ENCODE data around the gene TASP1.

DNA sequence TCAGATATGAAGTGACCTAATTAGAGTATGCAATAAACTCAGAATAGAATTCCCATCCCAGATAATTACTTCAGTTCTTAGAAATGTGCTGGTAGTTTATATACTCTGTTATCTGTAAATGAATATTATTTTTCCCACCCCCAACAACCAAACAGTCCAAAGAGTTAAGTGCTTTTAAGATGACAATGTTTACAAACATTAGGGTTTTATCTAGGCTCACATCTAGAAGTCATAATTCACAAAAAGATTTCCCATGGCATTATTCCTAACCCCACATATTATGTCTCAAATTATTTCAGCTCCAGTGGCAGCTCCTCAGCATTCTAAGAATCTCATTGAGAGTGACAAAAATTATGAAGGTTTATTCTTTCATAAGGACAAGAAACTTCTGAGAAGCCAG is 120.9 kb downstream of the TASP1 start:
- TF ChIP-seq, protein P1, sequence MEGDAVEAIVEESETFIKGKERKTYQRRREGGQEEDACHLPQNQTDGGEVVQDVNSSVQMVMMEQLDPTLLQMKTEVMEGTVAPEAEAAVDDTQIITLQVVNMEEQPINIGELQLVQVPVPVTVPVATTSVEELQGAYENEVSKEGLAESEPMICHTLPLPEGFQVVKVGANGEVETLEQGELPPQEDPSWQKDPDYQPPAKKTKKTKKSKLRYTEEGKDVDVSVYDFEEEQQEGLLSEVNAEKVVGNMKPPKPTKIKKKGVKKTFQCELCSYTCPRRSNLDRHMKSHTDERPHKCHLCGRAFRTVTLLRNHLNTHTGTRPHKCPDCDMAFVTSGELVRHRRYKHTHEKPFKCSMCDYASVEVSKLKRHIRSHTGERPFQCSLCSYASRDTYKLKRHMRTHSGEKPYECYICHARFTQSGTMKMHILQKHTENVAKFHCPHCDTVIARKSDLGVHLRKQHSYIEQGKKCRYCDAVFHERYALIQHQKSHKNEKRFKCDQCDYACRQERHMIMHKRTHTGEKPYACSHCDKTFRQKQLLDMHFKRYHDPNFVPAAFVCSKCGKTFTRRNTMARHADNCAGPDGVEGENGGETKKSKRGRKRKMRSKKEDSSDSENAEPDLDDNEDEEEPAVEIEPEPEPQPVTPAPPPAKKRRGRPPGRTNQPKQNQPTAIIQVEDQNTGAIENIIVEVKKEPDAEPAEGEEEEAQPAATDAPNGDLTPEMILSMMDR (IDR thresholded peaks at IDR 0.05 in 4 of 5, conservative IDR thresholded peaks at IDR 0.05 in 1 of 5): no peak
- TF ChIP-seq POLR2A (IDR thresholded peaks at IDR 0.05): no peak

Measured in gastrocnemius medialis (tissue), 4 donors.